Chondrocyte (in vitro differentiated cells): ENCODE data around the gene C1QTNF7. TPM values are rescaled to one million over a fixed set of nuclear protein-coding genes. Genes with fewer than 3 reads are reported as not detected.

Experiments
- DNase-seq: peaks from one replicate; pipeline ENCODE4 v3.0.0; 2021; ENCODE audit warnings: mixed read lengths, low spot score
- H3K27ac Mint-ChIP-seq: one replicate; pipeline ENCODE4 v1.8.0; 2021; ENCODE audit warnings: mild to moderate bottlenecking, moderate library complexity, mixed read lengths; ENCODE audit not compliant: unreplicated experiment
- H3K27me3 Mint-ChIP-seq: 2 replicates; pipeline ENCODE4 v1.8.0; 2021; ENCODE audit warnings: low read depth, mixed read lengths
- H3K36me3 Mint-ChIP-seq: 2 replicates; pipeline ENCODE4 v1.8.0; 2021; ENCODE audit warnings: low read depth, mixed read lengths
- H3K4me1 Mint-ChIP-seq: 2 replicates; pipeline ENCODE4 v1.8.0; 2021; ENCODE audit warnings: low read depth, mild to moderate bottlenecking, mixed read lengths
- H3K4me3 Mint-ChIP-seq: one replicate; pipeline ENCODE4 v1.8.0; 2021; ENCODE audit warnings: mild to moderate bottlenecking, moderate library complexity, mixed read lengths; ENCODE audit not compliant: unreplicated experiment
- H3K9me3 Mint-ChIP-seq: 2 replicates; pipeline ENCODE4 v1.8.0; 2021; ENCODE audit warnings: low read depth, mixed read lengths
- CTCF ChIP-seq: fragments of 200-600 bp; sonication (generic); IDR thresholded peaks from 2 replicates; pipeline ENCODE4 v1.5.0; 2021; ENCODE audit warnings: antibody characterized with exemption, mild to moderate bottlenecking, moderate library complexity
- total RNA-seq: library from RNA; stranded (reverse); gene quantifications from 3 replicates; pipeline ENCODE4 v1.2.1, GENCODE V29; 2021

The C1QTNF7 gene
- total RNA-seq, 1 donor from 2014 or later: 1.0 TPM

- Mint-ChIP-seq H3K27me3 (no peaks in the 10 kb centered on the region), H3K4me1 (peaks cover 61% of the 10 kb centered on the region), H3K4me3 (no peak overlapping the region), H3K27ac (no peak overlapping the region), H3K36me3 (no peaks in the 10 kb centered on the region), H3K9me3 (no peaks in the 10 kb centered on the region)
- peak; percentile 83 for TF ChIP-seq CTCF
- DNase-seq: no peak
These were observed 31.6 kb upstream of the C1QTNF7 start for GRCh38 chr4:15396157-15396800.

- Mint-ChIP-seq H3K4me3 (no peak overlapping the region), H3K27ac (no peak overlapping the region), H3K27me3 (no peaks in the 10 kb centered on the region), H3K9me3 (no peaks in the 10 kb centered on the region), H3K36me3 (no peaks in the 10 kb centered on the region), H3K4me1 (peaks cover 68% of the 10 kb centered on the region)
- DNase-seq: no peak
- no peak for TF ChIP-seq CTCF
These were observed 29.8 kb upstream of the C1QTNF7 start for GRCh38 chr4:15398001-15398400.

- no peak overlapping the region for H3K4me3 Mint-ChIP-seq
- DNase-seq: no peak
- H3K27ac Mint-ChIP-seq: no peak overlapping the region
- no peaks in the 10 kb centered on the region for H3K36me3 Mint-ChIP-seq
- no peak for TF ChIP-seq CTCF
- H3K27me3 Mint-ChIP-seq: no peaks in the 10 kb centered on the region
- peaks cover 74% of the 10 kb centered on the region for H3K4me1 Mint-ChIP-seq
- no peaks in the 10 kb centered on the region for H3K9me3 Mint-ChIP-seq
These were observed 29.1 kb upstream of the C1QTNF7 start for GRCh38 chr4:15398732-15399131.

GRCh38 chr4:15400226-15400625 lies 27.6 kb upstream of the C1QTNF7 start:
- Mint-ChIP-seq H3K36me3 (no peaks in the 10 kb centered on the region), H3K4me3 (no peak overlapping the region)

GRCh38 chr4:15400981-15401671 lies 26.7 kb upstream of the C1QTNF7 start:
- H3K27ac Mint-ChIP-seq: peak overlapping the region; percentile 63
- peaks cover 66% of the 10 kb centered on the region for H3K4me1 Mint-ChIP-seq
- peak; percentile 27 for TF ChIP-seq CTCF
- H3K36me3 Mint-ChIP-seq: no peaks in the 10 kb centered on the region
- no peak for DNase-seq
- no peaks in the 10 kb centered on the region for H3K9me3 Mint-ChIP-seq
- H3K27me3 Mint-ChIP-seq: no peaks in the 10 kb centered on the region
- H3K4me3 Mint-ChIP-seq: peak overlapping the region; percentile 43

More at GRCh38 chr4:15400226-15400625, 27.6 kb upstream of the C1QTNF7 start:
- Mint-ChIP-seq H3K27ac (peak overlapping the region; percentile 63), H3K4me1 (peaks cover 75% of the 10 kb centered on the region), H3K27me3 (no peaks in the 10 kb centered on the region), H3K9me3 (no peaks in the 10 kb centered on the region)
- DNase-seq: no peak
- TF ChIP-seq CTCF: no peak
